GM21423 (cell line): Measurements from ENCODE around the gene DPH1.
A peak's percentile ranks its signal among the peaks of the same experiment; 100 is the strongest.

Experiments used
- ATAC-seq: cut with Tn5 transposase; IDR thresholded peaks from one replicate; pipeline ENCODE4 v1.9.1; 2021; ENCODE audit warnings: mild to moderate bottlenecking, moderate library complexity; ENCODE audit not compliant: unreplicated experiment

Gene DPH1

DNA sequence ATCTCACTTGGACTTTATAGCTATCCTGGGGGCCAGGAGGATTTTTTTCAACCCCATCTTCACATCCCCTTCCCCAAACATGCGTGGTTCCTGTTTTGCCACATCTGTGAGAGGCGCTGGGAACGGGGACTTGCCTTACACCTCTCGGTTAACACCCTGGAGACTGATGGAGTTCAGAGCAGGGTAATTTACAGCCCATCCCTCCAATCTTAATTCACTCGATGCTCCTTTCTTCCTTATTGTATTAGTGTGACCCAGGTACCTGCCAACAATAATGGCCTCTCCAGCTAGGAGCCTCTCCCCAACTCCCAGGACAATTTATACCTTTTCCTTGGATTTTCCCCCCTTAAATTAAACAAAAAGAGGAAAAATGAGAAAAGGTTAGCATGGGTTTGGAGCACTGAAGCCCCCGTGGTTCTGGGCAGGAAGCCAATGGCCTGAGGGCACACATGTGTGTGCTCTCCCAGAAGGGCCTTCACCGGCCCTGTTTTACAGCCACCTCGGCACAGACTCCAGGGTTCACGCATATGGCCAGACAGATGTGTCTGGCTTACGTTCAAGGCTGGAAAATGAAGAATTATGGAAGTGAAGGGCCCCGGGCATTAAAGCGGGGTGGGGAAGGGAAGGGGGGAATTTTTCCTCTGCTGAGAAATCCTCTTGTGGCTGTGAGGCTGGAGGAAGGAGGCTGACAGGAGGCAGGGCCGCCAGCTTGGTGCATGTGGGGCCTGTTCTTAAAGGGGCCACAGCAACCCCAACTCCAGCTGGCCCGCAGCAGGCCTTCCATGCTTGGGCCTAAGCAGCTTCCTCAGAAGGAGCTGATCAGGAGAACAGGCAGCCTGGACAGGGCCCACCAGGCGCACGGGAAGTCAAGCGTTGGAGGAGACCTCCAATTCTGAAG lies 46.4 kb downstream of the DPH1 start:
- no peak for ATAC-seq

DNA sequence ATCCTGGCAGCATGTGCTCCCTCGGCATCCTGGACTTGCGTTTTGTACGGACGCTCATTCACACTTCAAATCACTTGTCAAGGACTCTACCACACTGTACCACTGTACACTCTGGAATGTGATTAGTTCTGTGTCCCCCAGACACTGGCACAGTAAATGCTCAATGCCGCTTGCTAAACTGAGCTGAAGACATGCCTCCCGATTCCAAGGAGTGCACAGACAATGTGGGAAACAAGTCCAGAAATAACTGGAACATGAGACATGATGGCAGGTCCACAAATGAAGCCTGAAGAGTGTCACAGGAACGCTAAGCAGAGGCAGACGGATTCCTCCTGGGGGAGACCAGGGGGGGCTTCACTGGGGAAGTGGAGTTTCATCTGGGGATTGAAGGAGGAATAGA lies 47.1 kb downstream of the DPH1 start:
- ATAC-seq = no peak

DNA sequence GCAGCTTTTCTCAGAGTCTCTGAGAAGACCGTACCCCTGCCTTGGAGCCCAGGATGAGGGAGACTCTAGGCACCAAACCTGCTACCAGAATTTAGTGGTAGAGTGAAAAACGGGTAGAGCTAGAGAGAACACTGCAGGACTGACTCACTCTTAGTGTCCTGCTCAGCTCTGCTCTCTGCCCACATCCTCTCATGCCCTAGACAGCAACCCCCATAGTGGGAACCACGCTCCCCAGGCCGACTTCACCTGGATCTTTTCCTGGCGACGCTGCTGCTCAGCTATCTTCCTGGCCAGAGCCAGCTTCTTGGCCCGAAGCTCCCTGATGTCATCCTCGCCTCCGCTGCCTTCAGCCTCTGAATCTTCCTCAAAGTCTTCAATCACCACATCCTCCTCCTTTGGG lies 51.6 kb downstream of the DPH1 start:
- ATAC-seq = no peak

DNA sequence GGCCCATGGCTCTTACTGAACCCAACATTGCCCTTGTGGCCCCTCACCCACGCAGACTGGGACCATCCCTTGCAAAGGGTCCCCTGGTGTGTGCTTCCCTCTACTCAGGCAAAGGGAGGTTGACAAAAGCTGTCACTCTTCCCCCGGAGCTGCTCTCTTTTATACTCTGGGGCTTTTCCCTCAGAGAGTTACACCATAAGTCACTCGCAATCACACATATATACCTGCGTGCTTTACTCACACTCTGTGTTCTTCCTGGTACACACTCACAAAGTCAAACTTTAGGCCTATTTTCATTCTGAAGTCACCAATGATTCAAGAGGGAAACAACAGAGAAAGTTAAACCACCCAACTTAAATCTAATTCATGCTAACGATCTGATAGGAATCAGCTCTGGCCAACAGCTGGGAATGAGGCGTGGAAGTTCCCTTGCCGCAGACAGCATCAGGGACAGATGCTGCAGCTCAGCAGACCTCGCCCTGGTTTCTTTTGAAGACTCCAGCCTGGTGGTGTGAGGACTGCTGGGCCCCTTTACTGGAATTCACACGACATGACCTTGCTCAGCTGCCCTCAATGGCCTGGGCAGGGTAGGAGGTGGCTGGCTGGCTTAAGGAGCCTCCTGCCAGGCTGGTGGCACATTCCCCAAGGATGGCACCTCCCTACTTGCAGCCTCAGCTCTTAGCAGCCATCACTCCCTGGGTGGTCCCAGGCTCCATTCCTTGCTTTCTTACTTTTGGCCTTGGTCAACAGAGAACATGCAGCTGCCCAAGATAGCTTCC lies 52.2 kb downstream of the DPH1 start:
- ATAC-seq = no peak

DNA sequence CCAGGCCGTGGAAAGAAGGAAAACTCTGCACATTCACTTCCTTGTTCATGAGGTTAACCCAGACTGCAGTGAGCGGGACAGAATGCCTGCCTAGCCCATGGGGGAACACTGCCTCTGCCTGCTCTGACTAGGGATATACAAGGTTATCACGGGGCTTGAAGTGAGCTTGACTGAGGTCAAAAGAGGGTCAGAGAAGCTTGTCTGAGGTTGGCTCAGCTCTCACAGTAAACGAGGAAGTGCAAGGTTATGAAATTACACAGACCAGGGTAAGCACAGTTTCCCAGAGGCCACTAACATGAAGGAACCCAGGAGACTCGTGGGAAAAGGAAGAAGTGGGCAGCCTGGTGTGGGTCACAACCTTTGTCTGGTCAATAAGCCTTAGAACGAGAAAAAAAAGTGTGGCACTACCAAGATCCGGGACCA lies 53.7 kb downstream of the DPH1 start:
- ATAC-seq = no peak

DNA sequence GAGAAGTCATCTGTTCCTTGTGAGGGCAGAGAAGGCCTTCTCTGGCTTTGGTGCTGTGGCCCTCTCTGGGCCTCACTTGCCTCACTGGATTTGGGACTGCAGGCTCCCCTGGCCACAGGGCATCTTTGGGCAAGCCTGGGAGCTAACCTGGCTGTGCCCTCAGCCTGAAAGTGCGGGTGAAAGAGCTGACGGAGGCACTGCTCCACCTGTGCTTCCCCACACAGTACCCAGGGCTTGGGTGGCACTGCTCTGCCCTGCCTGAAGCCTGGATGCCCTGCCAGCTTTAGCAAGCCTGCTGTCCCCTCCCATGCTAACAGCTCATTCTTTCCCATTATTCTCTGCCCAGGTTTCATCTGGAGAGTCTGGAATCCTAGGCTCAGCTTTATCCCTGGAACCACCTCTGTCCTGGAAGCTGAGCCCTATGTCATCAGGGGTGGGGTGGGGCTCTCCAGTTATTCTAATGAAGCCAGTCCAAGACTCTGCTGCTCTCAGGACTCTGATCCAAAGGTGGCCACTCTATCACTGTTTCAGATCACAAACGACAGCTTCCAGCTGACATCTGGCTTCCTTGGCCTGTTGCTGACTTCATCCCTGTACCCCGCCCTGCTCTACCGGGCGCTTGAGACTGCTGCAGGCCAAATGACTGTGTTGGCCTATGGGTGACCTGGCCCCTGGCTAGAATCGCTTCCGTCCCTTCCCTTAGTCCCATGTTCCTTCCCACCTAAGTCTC lies 54.2 kb downstream of the DPH1 start:
- ATAC-seq = no peak

DNA sequence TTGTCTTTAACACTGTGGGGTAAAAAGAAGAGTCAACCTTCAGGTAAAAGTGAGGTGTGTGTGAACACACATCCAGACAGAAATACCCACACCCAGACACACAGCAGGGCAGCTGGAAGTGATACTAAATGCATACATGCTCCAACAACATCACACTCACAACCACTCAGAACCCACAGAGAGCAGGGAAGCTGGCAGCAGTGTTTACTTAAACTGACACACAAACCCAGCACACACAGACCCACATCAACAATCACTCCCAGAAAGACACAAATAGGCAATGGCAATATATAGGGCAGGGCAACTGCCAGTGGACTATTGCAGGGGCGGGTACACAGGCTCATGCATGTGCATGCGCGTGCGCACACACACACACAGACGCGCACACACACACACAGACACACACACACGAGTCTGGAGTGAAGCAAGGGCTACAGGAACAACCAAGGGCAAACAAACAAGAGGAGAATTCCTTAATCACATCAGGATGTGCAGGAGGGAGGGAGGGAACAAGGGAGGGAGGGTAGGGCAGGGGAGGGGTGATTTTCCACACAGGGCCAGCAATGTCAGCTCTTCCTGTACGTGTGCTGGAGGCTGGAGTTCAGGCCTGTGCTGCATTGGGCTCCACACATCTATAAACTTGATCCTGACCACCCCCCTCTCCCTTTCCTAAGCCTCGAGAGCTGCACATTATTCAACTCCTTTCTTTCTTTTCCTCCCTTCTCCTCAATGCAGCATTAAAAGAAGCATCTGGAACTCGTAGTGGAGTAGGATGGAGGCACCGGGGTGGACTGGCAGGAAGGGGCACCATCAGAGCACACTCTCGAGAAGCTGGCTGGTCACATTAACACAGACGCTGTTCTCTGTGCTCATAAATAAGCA lies 55.1 kb downstream of the DPH1 start:
- ATAC-seq = no peak

DNA sequence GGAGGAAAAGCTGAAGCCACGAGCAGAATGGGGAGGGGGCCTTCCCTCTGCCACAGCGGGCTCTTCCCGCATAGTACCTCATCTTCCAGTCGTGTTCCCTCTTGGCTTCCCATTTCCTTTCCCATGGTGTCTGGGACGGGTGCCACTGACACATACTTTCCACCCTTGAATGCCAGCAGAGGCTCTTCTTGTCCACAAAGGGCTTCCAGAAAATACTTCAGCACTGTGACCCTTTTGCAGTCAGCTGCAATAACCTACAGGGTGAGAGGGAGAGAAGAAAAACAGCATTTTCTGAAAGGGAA lies 55.6 kb downstream of the DPH1 start:
- no peak for ATAC-seq

DNA sequence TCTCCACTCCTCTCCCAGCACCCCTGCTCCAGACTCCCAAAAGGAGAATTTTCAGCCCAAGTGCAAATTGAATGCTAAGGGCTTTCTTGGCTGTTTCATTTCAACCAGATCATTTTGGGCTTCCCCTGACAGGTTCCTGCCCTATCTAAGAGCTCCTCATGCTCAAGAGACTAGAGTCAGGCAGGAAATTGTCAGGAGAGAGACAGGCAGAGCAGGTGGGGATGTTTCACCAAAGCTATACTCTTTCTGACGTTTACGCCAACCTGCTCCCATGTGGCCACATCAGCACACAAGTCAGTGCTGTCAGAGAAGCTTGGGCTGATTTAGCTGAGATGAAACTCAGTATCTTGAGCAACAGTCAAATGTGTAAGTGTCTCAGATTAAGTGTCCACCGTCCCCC lies 56.4 kb downstream of the DPH1 start:
- no peak for ATAC-seq

DNA sequence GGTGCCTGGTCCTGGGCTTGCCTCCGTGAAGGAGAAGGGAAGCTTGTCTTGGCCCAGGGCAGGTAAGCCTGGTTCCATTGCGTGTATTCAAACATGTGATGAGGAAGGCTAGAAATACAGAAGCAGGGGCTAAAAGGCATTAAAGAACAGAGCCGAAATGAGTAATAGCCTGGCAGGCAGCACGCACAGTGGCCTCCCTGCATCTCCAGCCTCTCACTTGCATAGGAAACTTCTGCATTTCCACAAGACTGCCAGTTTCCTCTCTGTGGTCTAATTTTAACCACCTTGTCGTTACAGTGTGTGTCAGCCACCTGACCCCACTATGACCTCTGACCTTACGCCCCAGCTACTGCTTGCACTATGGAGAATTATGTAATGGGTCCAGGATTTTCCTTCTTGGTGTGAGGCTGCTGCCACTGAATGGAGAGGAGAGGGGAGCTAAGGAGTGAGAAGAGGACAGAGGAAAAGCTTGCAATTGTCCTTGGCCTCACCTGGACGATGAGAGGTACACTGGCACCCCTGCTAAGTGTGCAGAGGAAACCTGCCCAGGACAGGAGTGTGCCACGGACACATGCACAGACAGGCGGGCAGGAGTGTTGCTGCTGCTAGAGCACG lies 57.8 kb downstream of the DPH1 start:
- ATAC-seq = peak; percentile 41

DNA sequence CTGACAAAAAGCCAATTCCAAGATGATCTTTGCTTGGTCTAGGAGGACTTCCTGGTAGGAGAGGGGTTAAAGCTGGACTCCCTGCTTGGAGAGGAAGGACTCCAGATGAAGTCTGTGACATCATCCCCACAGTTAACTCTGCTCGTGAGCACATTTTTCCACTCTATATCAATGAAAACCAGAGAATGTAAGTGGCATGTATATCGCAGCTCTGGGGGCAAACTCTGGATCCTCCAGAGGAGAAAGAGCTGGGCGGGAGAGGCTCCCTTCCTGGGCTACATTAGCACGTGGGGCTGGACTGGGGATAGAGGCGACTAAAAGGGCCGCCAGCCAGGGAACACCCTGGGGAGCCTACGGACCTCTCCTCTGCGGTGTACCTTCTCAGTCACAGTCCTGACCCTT lies 59.1 kb downstream of the DPH1 start:
- peak; percentile 23 for ATAC-seq

DNA sequence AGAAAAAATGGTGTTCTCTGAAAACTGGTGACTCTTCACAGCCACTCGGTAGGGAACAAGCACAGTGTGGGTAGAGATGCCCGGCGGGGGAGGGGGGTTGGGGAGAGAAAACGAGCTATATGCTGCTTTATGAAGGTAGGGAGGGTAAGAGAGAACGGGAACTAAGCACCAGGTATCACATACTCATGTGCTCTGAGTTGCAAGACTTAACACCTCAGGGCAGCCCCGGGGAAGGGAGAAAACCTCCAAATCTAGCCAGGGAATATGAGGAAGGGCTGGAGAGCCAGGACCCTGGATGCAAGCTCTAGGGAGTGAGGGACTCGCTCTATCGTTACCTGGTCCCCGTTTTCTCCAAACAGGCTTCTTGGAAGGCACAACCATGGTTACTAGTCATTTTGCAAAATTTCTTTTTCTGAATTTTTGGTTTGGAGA lies 60.3 kb downstream of the DPH1 start:
- no peak for ATAC-seq

DNA sequence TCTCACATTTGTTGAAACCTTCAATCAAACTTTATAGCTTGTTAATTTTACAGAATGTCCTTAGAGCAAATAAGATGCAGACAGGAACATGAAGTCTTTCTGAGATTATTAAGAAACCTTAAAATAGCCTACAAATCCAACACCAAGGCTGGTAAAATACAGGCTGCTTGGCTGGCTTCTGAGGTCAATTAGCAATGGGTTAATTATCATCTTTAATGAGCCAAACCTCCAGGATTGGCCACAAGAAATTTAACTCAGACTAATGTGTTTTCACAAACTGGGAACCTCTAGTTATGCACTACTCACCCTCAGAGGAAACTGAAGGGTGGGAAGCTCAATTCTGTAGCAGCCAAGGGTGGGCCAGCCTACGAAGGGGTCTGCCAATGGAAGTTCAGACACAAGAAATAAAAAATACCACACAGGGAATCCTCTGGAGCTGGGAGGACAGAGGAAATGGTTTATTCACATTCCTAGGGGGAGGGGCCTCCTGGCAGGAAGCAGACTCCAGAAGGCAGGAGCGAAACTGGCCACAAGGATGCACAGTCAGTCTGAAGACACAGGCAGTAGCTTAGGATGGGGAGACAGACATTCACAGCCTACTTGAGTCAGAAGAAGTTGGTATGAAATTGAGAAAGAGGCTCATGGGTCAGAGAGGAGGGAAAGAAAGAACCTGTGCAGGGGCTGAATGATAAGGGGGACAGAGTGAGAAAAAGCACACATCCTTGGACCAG lies 61.0 kb downstream of the DPH1 start:
- ATAC-seq = no peak

DNA sequence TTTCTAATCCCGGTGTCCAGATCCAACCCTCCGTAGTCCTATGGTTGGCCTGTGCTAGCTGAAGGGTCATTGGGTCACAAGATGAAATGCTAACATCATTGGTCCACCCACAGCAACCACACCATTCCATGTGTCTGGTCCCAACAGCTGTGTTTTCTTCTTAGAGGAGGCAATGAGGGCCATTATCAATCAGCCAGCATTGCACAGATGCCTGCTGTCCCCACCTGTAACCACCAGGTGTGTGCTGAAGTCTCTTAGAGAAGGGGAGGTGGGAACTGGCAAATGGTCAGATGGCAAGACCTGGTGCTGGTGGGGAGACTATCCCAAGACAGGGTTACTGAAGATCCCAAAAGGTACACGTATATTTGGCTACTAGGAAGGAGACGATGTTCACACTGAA lies 62.3 kb downstream of the DPH1 start:
- no peak for ATAC-seq

DNA sequence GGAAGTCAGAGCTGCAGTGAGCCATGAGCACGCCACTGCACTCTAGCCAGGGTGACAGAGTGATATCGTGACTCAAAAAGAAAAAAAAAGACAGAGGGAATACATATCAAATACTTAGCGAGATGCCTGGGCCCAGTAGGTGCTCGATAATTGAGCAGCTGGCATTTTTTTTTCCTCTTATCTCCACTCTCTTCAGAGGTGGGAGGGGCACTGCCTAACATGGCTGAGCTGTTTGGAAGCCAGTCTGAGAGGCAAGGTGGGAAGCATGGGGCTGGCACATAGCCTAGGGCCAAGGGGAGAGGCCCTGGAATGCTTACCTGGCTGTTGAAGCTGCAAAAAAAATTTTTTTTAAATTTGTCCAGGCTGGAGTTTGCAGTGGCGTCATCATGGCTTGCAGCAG lies 63.4 kb downstream of the DPH1 start:
- ATAC-seq = no peak
